Measurements from ENCODE around the gene XYLT1. TPM values are rescaled to one million over a fixed set of nuclear protein-coding genes. Genes with fewer than 3 reads are reported as not detected.

XYLT1 gene
- total RNA-seq, 4 donors from 2014 or later, result 6.6 to 17.2 (median 10.0) TPM

GRCh38 chr16:17334096-17334495 lies 136.7 kb downstream of the XYLT1 start:
- peak overlapping the region; percentile 51 to 78 (median 71) for H3K27ac ChIP-seq
- intact Hi-C loops (cut with DNase I), result no loop called here
- no peaks in the 10 kb centered on the region for H3K9me3 ChIP-seq
- H3K4me3 ChIP-seq, result no peak overlapping the region
- peaks cover 0 to 69% (median 0%) of the 10 kb centered on the region in 3 donors for H3K4me1 ChIP-seq
- TF ChIP-seq POLR2A (IDR thresholded peaks at IDR 0.05), result no peak
- no peak for TF ChIP-seq CTCF (IDR thresholded peaks at IDR 0.05)
- no peak for DNase-seq
- no peaks in the 10 kb centered on the region for H3K36me3 ChIP-seq
- WGBS, 2 donors, result 38 to 46% methylated on average over 5 of the region's 5 CpGs
- H3K27me3 ChIP-seq, result no peaks in the 10 kb centered on the region

- DNase-seq, result no peak
- intact Hi-C loops (cut with DNase I), result no loop called here
Measured at GRCh38 chr16:17333229-17333628, 137.5 kb downstream of the XYLT1 start.

GRCh38 chr16:17331991-17332390 lies 138.8 kb downstream of the XYLT1 start:
- Histone ChIP-seq H3K27ac (peak overlapping the region; percentile 25 to 81 (median 76)), H3K27me3 (no peaks in the 10 kb centered on the region), H3K36me3 (no peaks in the 10 kb centered on the region), H3K4me3 (no peak overlapping the region), H3K4me1 (peaks cover 0 to 83% (median 0%) of the 10 kb centered on the region in 3 donors), H3K9me3 (no peaks in the 10 kb centered on the region)
- intact Hi-C loops (cut with DNase I), result no loop called here
- TF ChIP-seq POLR2A (IDR thresholded peaks at IDR 0.05) (no peak), CTCF (IDR thresholded peaks at IDR 0.05) (no peak)
- no peak for DNase-seq
- 91% methylated on average over 4 of the region's 4 CpGs; no CpG with 5 or more reads in 1 of the 2 donors for WGBS, 2 donors

More at GRCh38 chr16:17333229-17333628, 137.5 kb downstream of the XYLT1 start:
- Histone ChIP-seq H3K36me3 (no peaks in the 10 kb centered on the region), H3K27me3 (no peaks in the 10 kb centered on the region), H3K4me1 (peaks cover 0 to 76% (median 0%) of the 10 kb centered on the region in 3 donors), H3K27ac (peak overlapping the region in 3 of 4 donors; percentile 51 to 78 (median 73)), H3K4me3 (no peak overlapping the region), H3K9me3 (no peaks in the 10 kb centered on the region)
- no peak for TF ChIP-seq POLR2A (IDR thresholded peaks at IDR 0.05)
- no peak for TF ChIP-seq CTCF (IDR thresholded peaks at IDR 0.05)
- 73 to 81% methylated on average over 2 of the region's 2 CpGs for WGBS, 2 donors

GRCh38 chr16:17331071-17331607 lies 139.6 kb downstream of the XYLT1 start:
- Histone ChIP-seq H3K36me3 (no peaks in the 10 kb centered on the region), H3K4me3 (no peak overlapping the region), H3K4me1 (peaks cover 0 to 83% (median 0%) of the 10 kb centered on the region in 3 donors), H3K27ac (peak overlapping the region in 3 of 4 donors; percentile 73 to 81 (median 78)), H3K27me3 (no peaks in the 10 kb centered on the region), H3K9me3 (no peaks in the 10 kb centered on the region)
- no peak for DNase-seq
- intact Hi-C loops (cut with DNase I), result no loop called here
- TF ChIP-seq CTCF (IDR thresholded peaks at IDR 0.05) (no peak), POLR2A (IDR thresholded peaks at IDR 0.05) (no peak)
- 54 to 81% methylated on average over 2 to 5 of the region's 10 CpGs for WGBS, 2 donors

GRCh38 chr16:17330044-17330443 lies 140.7 kb downstream of the XYLT1 start:
- intact Hi-C loops (cut with DNase I), result no loop called here
- Histone ChIP-seq H3K27me3 (no peaks in the 10 kb centered on the region), H3K27ac (peak overlapping the region in 3 of 4 donors; percentile 55 to 74 (median 73)), H3K4me1 (peaks cover 0 to 84% (median 4%) of the 10 kb centered on the region in 3 donors), H3K4me3 (no peak overlapping the region), H3K9me3 (no peaks in the 10 kb centered on the region), H3K36me3 (no peaks in the 10 kb centered on the region)
- WGBS, 2 donors, result 68 to 82% methylated on average over 2 to 4 of the region's 4 CpGs
- TF ChIP-seq CTCF (IDR thresholded peaks at IDR 0.05) (no peak), POLR2A (IDR thresholded peaks at IDR 0.05) (no peak)
- DNase-seq, result no peak

All from esophagus squamous epithelium (tissue), 5 donors.